Stimulated activated CD4-positive, alpha-beta T cell treated with anti-CD3 and anti-CD28 coated beads, Interleukin-2, amount 100 ng/mL, for 48 hours (primary cell): ENCODE data around the gene ALG1L2.
"Not testable (repeated sequence)": the region's sequence is repeated elsewhere in the genome, so short reads cannot be mapped to it uniquely, and the experiment has no call there.

Experiments
- DNase-seq, 2 donors: peaks; one replicate each; pipeline ENCODE4 v3.0.0-alpha.2; 2020

ALG1L2 gene

DNA sequence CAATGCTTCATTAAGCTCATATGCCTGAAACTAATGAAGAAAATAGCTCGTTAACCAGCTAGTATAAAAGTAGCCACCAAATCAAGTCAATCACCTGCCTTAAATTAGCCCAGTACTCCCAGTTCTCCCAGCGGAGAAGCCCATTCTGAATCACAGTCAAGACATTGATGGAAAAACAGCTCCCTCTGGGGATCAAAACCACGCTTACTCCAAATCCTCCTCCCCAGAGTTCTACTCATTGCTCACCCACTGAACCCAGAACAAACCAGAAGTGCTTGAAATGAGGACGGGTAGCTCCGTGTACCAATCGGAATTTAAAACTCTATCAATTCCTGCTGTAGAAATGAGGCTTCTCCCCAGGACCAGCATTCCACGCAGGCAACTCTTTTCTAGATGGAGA, 54.7 kb downstream of the ALG1L2 start:
- not testable (repeated sequence) for DNase-seq

DNA sequence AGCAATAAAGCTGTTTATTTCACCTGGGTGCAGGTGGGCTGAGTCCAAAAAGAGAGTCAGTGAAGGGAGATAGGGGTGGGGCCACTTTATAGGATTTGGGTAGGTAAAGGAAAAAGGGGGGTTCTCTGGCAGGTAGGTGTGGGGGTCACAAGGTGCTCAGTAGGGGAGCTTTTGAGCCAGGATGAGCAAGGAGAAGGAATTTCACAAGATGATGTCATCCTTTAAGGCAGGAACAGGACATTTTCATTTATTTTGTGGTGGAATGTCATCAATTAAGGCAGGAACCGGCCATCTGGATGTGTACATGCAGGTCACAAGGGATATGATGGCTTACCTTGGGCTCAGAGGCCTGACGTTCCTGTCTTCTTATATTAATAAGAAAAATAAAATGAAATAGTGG, 56.1 kb downstream of the ALG1L2 start:
- not testable (repeated sequence) for DNase-seq

DNA sequence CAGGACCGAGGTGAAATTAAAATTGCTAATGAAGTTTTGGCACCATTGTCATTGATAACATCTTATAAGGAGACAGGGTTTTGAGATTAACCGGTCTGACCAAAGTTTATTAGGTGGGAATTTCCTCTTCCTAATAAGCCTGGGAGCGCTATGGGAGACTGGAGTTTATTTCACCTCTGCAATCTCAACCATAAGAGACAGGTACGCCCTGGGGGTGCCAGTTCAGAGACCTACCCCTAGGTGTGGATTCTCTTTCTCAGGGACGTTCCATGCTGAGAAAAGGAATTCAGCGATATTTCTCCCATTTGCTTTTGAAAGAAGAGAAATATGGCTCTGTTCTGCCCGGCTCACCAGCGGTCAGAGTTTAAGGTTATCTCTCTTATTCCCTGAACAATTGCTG, 57.4 kb downstream of the ALG1L2 start:
- not testable (repeated sequence) for DNase-seq

DNA sequence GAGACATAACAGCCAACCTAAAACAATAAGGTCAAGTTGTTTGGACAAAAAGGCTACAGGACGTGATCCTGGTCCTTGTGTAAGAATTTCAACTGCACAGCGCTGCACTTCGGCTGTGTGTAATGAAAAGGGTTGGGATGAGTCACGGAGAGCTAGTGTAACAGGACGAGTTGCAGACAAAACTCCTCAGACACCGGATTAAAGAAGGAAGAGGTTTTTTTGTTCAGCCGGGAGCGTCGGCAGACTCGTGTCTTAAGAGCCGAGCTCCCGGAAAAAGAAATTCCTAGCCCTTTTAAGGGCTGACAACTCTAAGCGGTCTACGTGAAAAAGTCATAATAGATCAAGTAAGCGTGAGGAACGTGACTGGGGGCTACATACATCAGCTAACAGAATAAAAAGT, 59.1 kb downstream of the ALG1L2 start:
- not testable (repeated sequence) for DNase-seq

DNA sequence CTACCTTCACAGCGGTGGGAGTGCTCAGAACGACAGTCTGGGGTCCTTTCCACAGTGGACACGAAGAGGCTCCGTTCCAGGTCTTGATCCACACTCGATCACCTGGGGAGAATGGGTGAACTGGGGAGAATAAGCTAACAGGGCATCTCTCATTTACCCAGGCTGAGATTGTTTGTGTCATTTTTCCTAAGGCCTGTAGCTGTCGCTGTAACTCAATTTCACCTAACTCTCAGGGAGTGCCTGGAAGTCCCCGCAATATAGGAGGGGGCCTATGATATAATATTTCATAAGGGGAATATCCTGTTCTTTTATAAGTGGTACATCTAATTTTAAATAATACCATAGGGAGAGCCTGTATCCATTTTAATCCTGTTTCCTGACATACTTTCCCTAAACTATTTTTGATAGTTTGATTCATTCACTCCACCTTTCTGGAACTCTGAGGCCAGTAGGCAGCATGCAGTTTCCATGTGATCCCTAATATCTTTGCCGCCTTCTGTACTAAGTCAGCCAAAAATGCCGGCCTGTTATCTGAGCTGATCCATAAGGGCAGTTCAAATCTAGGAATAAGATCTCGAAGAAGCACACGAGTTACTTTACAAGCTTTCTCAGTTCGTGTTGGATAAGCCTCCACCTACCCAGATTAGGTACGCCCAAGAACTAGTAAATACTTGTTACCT, 62.2 kb downstream of the ALG1L2 start:
- DNase-seq: not testable (repeated sequence)

DNA sequence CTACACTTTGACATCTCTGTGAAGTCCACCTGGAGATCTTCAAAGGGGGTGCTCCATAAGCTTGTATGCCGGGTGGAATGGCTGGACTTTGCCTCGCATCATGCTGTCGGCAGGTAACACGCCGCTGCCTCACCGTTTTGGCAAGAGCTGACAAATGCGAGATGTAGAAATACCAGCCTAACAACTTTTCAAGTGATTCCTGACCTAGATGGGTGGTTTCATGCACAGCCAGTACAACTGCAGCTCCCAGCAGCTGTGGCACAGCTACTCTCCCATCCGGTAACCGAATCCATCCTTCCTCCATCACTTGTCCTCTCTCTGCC, 62.7 kb downstream of the ALG1L2 start:
- not testable (repeated sequence) for DNase-seq

DNA sequence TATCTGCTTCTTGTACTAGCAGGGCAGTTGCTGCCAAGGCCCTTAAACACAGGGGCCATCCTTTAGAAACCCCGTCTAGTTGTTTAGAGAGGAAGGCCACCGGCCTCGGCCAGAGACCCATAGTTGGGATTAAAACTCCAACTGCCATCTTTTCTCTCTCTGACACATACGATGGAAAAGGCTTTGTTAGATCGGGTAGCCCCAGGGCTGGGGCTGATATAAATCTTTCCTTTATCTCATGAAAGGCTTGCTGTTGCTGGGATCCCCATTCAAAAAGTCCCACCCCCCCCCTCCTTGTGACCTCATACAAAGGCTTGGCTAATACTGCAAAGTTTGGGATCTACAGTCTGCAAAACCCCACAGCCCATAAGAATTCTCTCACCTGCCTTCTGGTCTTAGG, 63.8 kb downstream of the ALG1L2 start:
- DNase-seq: not testable (repeated sequence)

DNA sequence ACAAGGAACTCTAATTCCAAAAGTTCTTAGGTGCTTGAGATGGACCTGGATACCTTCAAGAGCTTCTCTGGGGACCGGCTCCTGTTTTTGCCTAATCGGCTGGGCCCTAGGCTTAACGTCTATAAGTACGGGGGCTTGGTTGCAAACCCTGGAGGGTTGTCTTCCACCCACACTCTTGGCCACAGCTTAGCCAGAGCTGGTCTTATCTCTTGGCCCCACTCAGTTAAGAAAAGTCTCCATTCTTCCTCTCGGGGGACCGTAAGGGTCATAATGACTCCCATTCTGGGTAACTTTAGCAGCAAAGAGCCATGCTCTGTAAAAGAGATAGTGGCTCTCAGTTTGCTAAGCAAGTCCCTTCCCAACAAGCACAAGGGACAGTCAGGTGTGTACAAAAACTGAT, 64.8 kb downstream of the ALG1L2 start:
- DNase-seq: not testable (repeated sequence)
